ENCODE measurements around the gene COL17A1.

DNA sequence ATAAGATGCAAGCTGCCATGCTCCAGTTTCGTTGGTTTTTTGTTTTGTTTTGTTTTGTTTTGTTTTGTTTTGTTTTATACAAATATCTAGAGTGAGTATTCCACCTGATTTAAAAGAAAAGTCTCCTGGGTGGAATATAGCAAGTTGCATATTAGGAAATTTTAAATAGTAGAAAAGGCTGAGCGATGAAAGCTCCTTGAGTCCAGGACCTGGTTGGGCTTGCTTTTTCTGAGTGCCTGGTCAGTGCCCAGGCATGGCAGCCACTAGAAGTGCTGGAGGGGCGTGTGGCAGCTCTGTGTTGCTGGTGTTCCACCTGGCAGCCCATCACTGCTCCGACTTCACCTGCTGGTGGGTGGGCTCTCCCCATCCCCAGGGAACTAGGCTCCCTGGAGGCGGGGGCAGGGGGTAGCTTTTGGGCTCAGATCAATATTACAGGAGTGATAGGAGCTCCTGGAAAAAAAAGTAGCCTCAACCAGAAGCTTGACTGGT is 8.0 kb downstream of the COL17A1 start:
- TF ChIP-seq, protein P1, sequence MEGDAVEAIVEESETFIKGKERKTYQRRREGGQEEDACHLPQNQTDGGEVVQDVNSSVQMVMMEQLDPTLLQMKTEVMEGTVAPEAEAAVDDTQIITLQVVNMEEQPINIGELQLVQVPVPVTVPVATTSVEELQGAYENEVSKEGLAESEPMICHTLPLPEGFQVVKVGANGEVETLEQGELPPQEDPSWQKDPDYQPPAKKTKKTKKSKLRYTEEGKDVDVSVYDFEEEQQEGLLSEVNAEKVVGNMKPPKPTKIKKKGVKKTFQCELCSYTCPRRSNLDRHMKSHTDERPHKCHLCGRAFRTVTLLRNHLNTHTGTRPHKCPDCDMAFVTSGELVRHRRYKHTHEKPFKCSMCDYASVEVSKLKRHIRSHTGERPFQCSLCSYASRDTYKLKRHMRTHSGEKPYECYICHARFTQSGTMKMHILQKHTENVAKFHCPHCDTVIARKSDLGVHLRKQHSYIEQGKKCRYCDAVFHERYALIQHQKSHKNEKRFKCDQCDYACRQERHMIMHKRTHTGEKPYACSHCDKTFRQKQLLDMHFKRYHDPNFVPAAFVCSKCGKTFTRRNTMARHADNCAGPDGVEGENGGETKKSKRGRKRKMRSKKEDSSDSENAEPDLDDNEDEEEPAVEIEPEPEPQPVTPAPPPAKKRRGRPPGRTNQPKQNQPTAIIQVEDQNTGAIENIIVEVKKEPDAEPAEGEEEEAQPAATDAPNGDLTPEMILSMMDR (IDR thresholded peaks at IDR 0.05; ENCODE audit: low read length): no peak
- TF ChIP-seq EZH2 (IDR thresholded peaks at IDR 0.05; ENCODE audit: borderline replicate concordance, low read length): no peak
